K562 (cell line): Measurements from ENCODE around the gene DNAJB6. TPM values are rescaled to one million over a fixed set of nuclear protein-coding genes. Genes with fewer than 3 reads are reported as not detected.

Experiments used
- GATAD2A ChIP-seq: fragments of 450-650 bp; IDR thresholded peaks from 2 replicates; pipeline ENCODE4 v1.6.1; 2017
- HMGN3 ChIP-seq: IDR thresholded peaks from 2 replicates; pipeline ENCODE4 v1.6.1; 2011; ENCODE audit warnings: borderline replicate concordance, low read depth, mild to moderate bottlenecking, mixed read lengths, low read length; ENCODE audit not compliant: insufficient read length; ENCODE audit errors: extremely low read depth
- KLF10 ChIP-seq: fragments of 250-450 bp; sonication (Bioruptor Pico); IDR thresholded peaks from 2 replicates; pipeline ENCODE4 v1.6.1; 2021; ENCODE audit warnings: matching md5 sums
- LEF1 ChIP-seq: fragments of 450-650 bp; IDR thresholded peaks from 2 replicates; pipeline ENCODE4 v1.6.1; 2016; ENCODE audit warnings: mild to moderate bottlenecking
- MYC ChIP-seq, 2 experiments: fragments of 250-450 bp in 1 of 2; sonication (Bioruptor Pico) in 1 of 2; IDR thresholded peaks; 2 replicates each; pipeline versions ENCODE4 v1.5.1 to v1.6.1; 2012 to 2021; ENCODE audit warnings: low read depth in 2 of 2, borderline replicate concordance in 1 of 2, improper control_type of control experiment in 1 of 2, low read length in 1 of 2, mild to moderate bottlenecking in 1 of 2, moderate library complexity in 1 of 2
- NFE2L1 ChIP-seq: fragments of 450-650 bp; IDR thresholded peaks from 2 replicates; pipeline ENCODE4 v1.6.1; 2016; ENCODE audit warnings: missing genetic modification characterization, low read depth, mild to moderate bottlenecking, missing compliant biosample characterization, moderate library complexity, borderline replicate concordance
- PURB ChIP-seq: sonication (generic); formaldehyde crosslinking; IDR thresholded peaks from 2 replicates; pipeline ENCODE4 v1.9.0; 2021; ENCODE audit warnings: low read depth, mild to moderate bottlenecking, missing genetic modification reagents
- TAF7 ChIP-seq: fragments of 450-650 bp; IDR thresholded peaks from 2 replicates; pipeline ENCODE4 v1.6.1; 2016; ENCODE audit warnings: missing genetic modification characterization, missing compliant biosample characterization
- ZNF282 ChIP-seq: sonication (generic); formaldehyde crosslinking; IDR thresholded peaks from 2 replicates; pipeline ENCODE4 v1.8.1; 2023; ENCODE audit warnings: missing genetic modification reagents
- ZNF436 ChIP-seq: fragments of 250-450, 450-650 bp; sonication (Bioruptor Pico); formaldehyde crosslinking; IDR thresholded peaks from 2 replicates; pipeline ENCODE4 v1.7.0; 2020; ENCODE audit warnings: mild to moderate bottlenecking
- ZNF445 ChIP-seq: fragments of 250-450 bp; sonication (Bioruptor Pico); IDR thresholded peaks from 2 replicates; pipeline ENCODE4 v1.4.0; 2020; ENCODE audit warnings: low read depth, mild to moderate bottlenecking, moderate library complexity
- ZNF584 ChIP-seq: fragments of 200-800 bp; sonication (Bioruptor generic); IDR thresholded peaks from 2 replicates; pipeline ENCODE4 v1.6.1; 2016; ENCODE audit warnings: low read depth, mild to moderate bottlenecking, missing genetic modification characterization, missing compliant biosample characterization
- polyA plus RNA-seq, 8 experiments: library from polyadenylated mRNA; depleted of rRNA in 4 of 8; stranded (reverse) in 5 of 8; unstranded in 3 of 8; fragments of >200 nt; fragmentation: Nextera tagmentation in 2 of 8; fragmentation: Illumina TruSeq in 1 of 8; extraction: Ambion mirVana in 2 of 8; extraction: Trizol in 1 of 8; gene quantifications; 2 replicates each; pipeline versions ENCODE4 v1.2.1 to v1.2.3, GENCODE V29; 2011 to 2014; ENCODE audit warnings: inconsistent platforms in 1 of 8, missing spikeins in 1 of 8
- total RNA-seq, 7 experiments: library from RNA; depleted of rRNA in 6 of 7; stranded (reverse); fragments of >200 nt in 6 of 7; fragmentation: Illumina TruSeq in 2 of 7; extraction: Trizol in 2 of 7; gene quantifications; 2 replicates each; pipeline versions ENCODE4 v1.2.1 to v1.2.3, GENCODE V29; 2011 to 2021; ENCODE audit warnings: low replicate concordance in 1 of 7
- TF ChIP-seq, protein P1 (sequence below): IDR thresholded peaks from 3 replicates; pipeline ENCODE4 v1.6.1; 2011; ENCODE audit warnings: borderline replicate concordance, mild to moderate bottlenecking; ENCODE audit not compliant: insufficient read length, insufficient read depth
- TF ChIP-seq, protein P2 (sequence below): fragments of 450-650 bp; IDR thresholded peaks from 2 replicates; pipeline ENCODE4 v1.6.1; 2017; ENCODE audit warnings: antibody characterized with exemption, mild to moderate bottlenecking
- TF ChIP-seq, protein P3 (sequence below): sonication (generic); formaldehyde crosslinking; IDR thresholded peaks from 2 replicates; pipeline ENCODE4 v1.8.1; 2022; ENCODE audit warnings: missing genetic modification reagents
- TF ChIP-seq, protein P4 (sequence below): IDR thresholded peaks from 2 replicates; pipeline ENCODE4 v1.6.1; 2014; ENCODE audit warnings: antibody characterized with exemption

The DNAJB6 gene
- total and polyA plus RNA-seq, 9 of the 15 experiments (the other 6 are each of a cell fraction or from before 2014, with no cell fraction given), result 84.5 to 158 (median 135) TPM

DNA sequence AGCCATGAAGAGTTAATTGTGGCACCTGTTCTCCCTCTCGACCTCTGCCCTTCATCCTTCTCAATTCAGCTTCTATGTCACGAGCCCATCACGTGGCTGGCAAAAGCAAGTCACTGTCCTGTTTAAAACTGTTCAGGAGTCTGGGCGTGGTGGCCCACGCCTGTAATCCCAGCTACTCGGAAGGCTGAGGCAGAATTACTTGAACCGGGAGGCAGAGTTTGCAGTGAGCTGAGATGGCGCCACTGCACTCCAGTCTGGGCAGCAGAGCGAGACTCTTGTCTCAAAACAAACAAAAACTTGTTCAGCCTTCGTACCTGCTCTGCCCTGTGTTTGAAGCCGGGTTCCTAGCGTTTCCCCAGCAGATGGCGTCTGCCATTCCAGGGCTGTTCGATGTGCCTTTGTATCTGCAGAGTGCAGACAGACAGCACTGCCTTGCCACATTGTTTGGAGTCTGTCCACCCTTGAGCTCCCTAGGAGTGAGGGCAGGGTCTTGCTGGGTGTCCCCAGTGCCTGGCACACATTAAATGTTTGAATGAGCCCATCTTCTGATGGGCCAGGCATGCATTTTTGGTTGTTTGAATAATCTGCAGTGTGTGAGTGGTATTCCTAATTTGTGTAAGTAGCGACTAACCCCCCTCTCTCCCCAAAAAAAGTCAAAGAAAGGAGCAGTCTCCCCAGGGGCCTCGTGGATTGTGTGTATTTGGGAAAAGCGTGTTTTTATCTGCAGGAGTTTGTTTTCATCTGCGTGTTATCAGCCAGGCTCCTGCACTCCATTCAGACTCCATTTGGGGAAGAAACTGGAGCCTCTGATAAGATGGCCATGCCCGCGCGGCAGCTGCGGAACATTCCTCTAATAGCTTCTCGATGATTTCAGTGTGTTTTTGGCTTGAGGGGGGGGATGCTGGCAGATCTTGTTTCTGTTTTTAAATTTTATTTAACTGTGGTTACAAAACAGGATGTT is 61.2 kb downstream of the DNAJB6 start (continued):
- no peak for TF ChIP-seq ZNF584 (CRISPR knock-in tag)
- TF ChIP-seq, protein P1, sequence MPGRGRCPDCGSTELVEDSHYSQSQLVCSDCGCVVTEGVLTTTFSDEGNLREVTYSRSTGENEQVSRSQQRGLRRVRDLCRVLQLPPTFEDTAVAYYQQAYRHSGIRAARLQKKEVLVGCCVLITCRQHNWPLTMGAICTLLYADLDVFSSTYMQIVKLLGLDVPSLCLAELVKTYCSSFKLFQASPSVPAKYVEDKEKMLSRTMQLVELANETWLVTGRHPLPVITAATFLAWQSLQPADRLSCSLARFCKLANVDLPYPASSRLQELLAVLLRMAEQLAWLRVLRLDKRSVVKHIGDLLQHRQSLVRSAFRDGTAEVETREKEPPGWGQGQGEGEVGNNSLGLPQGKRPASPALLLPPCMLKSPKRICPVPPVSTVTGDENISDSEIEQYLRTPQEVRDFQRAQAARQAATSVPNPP, result no peak
- TF ChIP-seq, protein P2, sequence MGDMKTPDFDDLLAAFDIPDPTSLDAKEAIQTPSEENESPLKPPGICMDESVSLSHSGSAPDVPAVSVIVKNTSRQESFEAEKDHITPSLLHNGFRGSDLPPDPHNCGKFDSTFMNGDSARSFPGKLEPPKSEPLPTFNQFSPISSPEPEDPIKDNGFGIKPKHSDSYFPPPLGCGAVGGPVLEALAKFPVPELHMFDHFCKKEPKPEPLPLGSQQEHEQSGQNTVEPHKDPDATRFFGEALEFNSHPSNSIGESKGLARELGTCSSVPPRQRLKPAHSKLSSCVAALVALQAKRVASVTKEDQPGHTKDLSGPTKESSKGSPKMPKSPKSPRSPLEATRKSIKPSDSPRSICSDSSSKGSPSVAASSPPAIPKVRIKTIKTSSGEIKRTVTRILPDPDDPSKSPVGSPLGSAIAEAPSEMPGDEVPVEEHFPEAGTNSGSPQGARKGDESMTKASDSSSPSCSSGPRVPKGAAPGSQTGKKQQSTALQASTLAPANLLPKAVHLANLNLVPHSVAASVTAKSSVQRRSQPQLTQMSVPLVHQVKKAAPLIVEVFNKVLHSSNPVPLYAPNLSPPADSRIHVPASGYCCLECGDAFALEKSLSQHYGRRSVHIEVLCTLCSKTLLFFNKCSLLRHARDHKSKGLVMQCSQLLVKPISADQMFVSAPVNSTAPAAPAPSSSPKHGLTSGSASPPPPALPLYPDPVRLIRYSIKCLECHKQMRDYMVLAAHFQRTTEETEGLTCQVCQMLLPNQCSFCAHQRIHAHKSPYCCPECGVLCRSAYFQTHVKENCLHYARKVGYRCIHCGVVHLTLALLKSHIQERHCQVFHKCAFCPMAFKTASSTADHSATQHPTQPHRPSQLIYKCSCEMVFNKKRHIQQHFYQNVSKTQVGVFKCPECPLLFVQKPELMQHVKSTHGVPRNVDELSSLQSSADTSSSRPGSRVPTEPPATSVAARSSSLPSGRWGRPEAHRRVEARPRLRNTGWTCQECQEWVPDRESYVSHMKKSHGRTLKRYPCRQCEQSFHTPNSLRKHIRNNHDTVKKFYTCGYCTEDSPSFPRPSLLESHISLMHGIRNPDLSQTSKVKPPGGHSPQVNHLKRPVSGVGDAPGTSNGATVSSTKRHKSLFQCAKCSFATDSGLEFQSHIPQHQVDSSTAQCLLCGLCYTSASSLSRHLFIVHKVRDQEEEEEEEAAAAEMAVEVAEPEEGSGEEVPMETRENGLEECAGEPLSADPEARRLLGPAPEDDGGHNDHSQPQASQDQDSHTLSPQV, result peak; percentile 96
- no peak for TF ChIP-seq PURB (CRISPR knock-in tag)
- TF ChIP-seq, protein P3, sequence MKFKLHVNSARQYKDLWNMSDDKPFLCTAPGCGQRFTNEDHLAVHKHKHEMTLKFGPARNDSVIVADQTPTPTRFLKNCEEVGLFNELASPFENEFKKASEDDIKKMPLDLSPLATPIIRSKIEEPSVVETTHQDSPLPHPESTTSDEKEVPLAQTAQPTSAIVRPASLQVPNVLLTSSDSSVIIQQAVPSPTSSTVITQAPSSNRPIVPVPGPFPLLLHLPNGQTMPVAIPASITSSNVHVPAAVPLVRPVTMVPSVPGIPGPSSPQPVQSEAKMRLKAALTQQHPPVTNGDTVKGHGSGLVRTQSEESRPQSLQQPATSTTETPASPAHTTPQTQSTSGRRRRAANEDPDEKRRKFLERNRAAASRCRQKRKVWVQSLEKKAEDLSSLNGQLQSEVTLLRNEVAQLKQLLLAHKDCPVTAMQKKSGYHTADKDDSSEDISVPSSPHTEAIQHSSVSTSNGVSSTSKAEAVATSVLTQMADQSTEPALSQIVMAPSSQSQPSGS (CRISPR knock-in tag), result no peak
- no peak for TF ChIP-seq TAF7 (tag)
- TF ChIP-seq HMGN3, result peak; percentile 15
- TF ChIP-seq, protein P4, sequence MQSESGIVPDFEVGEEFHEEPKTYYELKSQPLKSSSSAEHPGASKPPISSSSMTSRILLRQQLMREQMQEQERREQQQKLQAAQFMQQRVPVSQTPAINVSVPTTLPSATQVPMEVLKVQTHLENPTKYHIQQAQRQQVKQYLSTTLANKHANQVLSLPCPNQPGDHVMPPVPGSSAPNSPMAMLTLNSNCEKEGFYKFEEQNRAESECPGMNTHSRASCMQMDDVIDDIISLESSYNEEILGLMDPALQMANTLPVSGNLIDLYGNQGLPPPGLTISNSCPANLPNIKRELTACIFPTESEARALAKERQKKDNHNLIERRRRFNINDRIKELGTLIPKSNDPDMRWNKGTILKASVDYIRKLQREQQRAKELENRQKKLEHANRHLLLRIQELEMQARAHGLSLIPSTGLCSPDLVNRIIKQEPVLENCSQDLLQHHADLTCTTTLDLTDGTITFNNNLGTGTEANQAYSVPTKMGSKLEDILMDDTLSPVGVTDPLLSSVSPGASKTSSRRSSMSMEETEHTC, result no peak
- TF ChIP-seq KLF10 (CRISPR knock-in tag), result no peak
- TF ChIP-seq ZNF282, result no peak
- TF ChIP-seq ZNF436 (CRISPR knock-in tag), result no peak
- peak; percentile 74 for TF ChIP-seq LEF1
- TF ChIP-seq MYC (IDR thresholded peaks at IDR 0.05; ENCODE audit: low read depth, low read length), result peak; percentile 79
- peak; percentile 48; the same call in 1 of the 2 replicates for TF ChIP-seq MYC (CRISPR knock-in tag; IDR thresholded peaks at IDR 0.05; ENCODE audit: borderline replicate concordance, low read depth)
- TF ChIP-seq ZNF445, result no peak; the same call in 1 of the 2 replicates
- no peak for TF ChIP-seq NFE2L1 (tag)
- peak; percentile 81; the same call in 1 of the 2 replicates for TF ChIP-seq GATAD2A
